Stimulated activated CD4-positive, alpha-beta T cell treated with anti-CD3 and anti-CD28 coated beads, Interleukin-4, amount 100 ng/mL, for 1 hour (primary cell): ENCODE results near the gene VCL.
A peak's percentile ranks its signal among the peaks of the same experiment; 100 is the strongest.
"Not testable (repeated sequence)": the region's sequence is repeated elsewhere in the genome, so short reads cannot be mapped to it uniquely, and the experiment has no call there.

ENCODE experiments used
- DNase-seq: peaks from one replicate; pipeline ENCODE4 v3.0.0-alpha.2; 2020

The VCL gene

DNA sequence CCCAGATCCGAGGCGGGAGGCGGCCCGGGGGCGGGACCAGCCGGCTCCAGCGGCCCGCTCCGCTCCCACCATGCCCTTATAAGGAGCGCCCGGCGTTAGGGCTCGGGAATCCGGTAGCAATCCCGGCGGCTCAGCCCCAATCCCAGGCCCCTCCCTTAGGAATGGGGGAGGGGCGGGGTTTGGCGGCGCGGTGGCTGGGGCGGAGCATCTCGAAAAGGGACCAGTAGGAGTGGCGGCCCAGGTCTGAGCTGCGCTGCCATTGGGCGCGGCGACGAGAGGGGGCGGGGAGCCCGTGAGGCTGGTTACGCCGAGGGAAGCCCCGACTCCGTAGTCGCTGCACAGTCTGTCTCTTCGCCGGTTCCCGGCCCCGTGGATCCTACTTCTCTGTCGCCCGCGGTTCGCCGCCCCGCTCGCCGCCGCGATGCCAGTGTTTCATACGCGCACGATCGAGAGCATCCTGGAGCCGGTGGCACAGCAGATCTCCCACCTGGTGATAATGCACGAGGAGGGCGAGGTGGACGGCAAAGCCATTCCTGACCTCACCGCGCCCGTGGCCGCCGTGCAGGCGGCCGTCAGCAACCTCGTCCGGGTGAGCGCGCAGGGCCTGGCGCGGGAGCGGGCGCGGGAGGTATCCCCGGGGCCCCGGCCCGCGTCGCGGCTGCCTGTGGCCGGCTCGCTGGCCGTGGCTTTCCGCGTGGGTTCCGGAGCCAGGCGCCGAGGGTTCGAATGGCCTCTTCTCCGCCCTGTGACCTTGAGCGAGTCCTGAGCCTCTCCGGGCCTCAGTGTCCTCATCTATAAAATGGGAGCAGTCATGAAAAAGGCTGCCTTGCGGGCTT lies at the start of gene VCL:
Gene VCL, plus strand, starts transcription at position 330 of the 836 bp plus-strand sequence. Its CDS starts 92 bp downstream, at position 422.
- peak; percentile 95 for DNase-seq

DNA sequence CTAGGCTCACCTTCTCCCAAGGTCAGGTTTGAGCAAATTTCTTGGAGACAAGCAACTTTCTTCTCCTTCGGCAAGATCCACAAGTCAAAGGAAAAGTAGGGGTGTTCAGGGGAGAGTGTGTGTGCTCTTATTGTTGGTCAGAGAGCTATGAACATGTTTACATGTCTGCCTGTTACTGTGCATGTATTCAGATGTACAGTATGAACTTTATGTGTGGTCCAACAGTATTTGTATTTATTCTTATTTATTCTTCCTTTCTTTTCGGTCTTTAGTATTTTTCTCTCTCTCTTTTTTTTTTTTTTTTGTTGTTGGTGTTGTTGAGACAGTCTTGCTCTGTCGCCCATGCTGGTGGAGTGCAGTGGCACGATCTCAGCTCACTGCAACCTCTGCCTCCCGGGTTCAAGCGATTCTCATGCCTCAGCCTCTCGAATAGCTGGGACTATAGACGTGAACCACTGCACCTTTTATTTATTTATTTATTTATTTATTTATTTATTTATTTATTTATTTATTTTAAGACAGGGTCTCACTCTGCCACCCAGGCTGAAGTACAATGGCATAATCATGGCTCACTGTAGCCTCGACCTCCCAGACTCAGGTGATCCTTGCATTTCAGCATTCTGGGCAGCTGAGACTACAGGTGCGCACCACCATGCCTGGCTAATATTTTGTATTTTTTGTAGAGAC lies 48.8 kb upstream of the VCL start:
- no peak for DNase-seq

GRCh38 chr10:73950155-73950948 lies 47.6 kb upstream of the VCL start:
- DNase-seq = no peak

DNA sequence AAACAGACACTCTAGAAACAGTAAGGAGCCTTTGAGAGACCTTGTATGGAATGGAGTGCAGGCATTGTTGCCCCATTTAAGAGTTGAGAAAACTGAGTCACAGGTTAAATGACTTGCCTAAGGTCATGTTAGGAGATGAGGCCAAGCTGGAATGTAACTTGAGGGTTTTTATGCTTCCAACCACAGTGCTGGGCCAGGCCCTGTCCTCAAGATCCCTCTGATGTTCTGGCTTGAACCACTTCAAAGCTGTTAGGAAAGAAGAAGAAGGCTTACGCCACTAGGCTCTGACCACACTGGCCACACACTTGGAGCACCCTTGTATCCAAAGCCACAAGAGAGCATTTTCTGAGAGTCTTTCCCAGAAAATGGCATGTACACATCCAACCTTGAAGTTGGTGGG lies 44.3 kb upstream of the VCL start:
- no peak for DNase-seq

- no peak for DNase-seq
These were observed 43.2 kb upstream of the VCL start for GRCh38 chr10:73954737-73955136.

DNA sequence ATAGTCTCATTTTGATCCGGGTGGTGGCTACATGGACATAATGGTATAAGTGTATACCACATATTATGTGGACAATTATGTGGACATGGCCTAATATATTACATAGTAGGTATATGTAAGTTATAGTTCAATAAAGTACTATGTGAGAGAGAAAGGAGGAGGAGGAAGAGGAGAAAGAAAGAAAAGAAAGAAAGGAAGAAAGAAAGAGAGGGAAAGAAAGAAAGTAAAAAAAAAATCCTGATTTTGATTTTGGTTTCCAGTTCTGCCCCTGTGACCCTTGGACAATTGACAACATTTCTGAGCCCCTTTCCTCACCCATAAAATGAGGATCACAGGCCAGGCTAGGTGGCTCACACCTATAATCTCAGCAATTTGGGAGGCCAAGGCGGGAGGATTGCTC lies 42.2 kb upstream of the VCL start:
- no peak for DNase-seq

DNA sequence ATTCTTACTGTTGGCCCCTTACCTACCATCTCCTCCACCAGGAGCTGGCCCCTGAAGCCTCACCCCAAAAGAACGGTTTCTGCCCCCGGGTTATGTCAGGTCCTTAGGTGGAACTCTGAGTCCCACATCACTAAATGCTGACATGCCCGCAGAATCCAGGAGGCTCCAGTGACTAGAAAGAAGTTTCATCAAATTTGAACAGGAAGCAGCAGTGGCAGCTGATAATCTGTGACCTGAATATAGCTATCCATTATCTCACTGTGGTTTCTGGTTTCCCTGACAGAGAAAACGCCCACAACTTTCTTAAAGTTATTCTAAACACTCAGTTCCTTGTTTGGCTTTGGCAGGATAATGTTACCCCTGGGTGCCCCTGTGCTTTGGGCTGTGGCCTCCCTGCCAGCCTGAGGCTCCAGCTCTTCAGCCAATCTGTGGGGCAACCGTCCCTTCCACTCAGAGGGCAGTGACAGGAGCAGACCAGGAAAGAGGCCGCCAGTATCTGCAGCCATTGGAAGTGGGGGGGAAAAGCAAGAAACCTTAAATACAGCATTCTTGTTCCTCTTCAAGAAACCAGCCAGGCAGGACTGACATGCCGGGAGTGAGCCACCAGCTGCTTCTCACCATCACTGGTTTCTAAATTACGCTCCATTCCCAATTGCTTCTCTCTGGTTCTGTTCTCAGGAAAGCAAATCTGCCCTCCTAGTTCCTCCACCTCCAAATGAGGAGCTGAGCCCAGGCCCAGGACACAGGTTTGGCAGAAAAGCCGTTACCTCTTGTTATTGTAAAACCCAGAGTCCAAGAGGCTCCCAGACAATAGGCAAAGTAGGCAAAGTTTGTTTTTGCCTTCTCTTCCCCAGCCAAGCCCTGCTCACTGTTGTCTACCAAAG lies 41.2 kb upstream of the VCL start:
- DNase-seq = no peak

DNA sequence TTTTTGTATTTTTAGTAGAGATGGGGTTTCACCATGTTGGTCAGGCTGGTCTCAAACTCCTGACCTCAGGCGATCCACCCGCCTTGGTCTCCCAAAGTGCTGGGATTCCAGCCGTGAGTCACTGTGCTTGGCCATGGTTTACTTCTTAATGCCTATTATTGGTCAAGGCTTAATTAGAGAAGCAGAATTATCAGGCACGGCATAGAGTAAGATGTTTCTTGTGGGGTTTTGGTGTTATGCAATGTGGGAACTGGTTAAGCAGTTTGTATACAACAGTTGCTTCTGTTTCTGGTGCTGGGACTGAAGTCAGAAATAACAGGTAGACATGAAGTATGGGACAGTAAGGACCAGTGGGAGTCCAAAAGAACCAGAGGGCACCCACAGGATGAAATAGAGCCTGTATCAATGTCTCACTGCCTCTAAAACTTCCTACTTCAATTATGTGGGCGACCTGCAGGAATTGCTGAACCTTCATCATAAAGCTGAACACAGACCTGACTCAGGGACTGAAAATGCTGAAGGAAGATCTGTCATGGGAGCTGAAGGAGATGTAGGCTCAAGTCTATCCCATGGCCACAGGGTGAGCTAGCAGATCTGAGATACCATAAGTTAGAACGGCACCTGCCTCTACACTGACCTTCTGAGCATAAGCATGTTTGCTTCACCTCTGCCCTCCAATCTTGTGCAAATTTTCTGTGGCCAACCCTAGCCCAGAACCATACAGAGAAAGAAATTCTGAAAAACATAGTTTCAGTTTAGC lies 38.3 kb upstream of the VCL start:
- no peak for DNase-seq

DNA sequence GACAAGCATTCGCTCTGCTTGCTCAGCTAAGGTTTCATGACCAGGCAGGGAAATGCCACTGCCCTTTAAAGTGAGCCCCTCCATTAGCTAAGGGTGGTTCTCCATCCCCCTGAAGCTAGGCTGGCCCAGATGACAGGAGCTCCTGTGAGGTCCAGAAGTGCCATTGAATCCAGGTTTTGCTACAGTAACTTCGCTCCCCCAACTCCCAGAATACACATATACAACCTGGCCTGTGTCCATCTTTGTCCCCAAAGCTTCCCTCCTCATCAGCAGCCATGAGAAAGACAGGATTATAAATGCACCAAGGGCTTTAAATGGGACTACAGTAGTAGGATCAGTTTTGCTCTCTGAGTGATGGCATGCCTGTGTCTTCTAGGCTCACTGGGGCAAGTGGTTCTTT lies 35.5 kb upstream of the VCL start:
- no peak for DNase-seq

DNA sequence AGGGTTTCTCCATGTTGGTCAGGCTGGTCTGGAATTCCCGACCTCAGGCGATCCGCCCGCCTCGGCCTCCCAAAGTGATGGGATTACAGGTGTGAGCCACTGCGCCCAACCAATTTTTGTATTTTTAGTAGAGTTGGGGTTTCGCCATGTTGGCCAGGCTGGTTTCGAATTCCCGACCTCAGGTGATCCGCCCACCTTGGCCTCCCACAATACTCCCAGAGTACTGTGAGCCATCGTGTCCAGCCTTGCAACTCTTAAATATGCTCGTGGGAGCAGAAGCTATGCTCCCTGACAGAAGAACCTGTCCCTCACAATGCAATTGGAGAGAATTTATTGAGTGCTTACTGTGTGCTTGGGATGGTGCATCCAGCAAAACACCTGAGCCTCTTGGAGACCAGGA lies 34.4 kb upstream of the VCL start:
- DNase-seq = not testable (repeated sequence)

- DNase-seq = no peak
These were observed 33.2 kb upstream of the VCL start for GRCh38 chr10:73964743-73965142.

- DNase-seq = not testable (repeated sequence)
These were observed 32.5 kb upstream of the VCL start for GRCh38 chr10:73965267-73965889.

GRCh38 chr10:73965890-73966768 lies 31.8 kb upstream of the VCL start:
- DNase-seq = no peak

GRCh38 chr10:73967022-73967429 lies 30.9 kb upstream of the VCL start:
- DNase-seq = no peak

DNA sequence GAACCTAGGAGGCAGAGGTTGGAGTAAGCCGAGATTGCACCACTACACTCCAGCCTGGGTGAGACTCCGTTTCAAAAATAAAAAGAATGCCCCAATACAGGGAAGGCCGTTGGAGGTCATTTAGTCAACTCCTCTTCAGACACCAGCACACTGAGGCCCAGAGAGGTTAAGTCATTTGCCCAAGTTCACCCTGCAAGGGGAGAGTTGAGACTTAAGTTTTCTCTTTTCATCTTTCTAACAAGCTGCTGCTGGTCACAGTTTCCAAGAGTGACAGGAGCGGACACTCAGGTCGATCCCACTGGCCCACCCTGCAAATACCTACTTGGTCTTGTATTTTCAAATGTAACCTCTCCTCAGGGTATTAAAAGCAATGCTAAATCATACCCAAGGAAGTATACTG lies 30.4 kb upstream of the VCL start:
- no peak for DNase-seq

GRCh38 chr10:73968098-73968521 lies 29.8 kb upstream of the VCL start:
- no peak for DNase-seq

- no peak for DNase-seq
These were observed 28.6 kb upstream of the VCL start for GRCh38 chr10:73969224-73969841.

GRCh38 chr10:73970845-73971244 lies 27.1 kb upstream of the VCL start:
- no peak for DNase-seq

- no peak for DNase-seq
These were observed 26.1 kb upstream of the VCL start for GRCh38 chr10:73971636-73972354.
